Stimulated activated CD4-positive, alpha-beta T cell treated with anti-CD3 and anti-CD28 coated beads, Interleukin-1b, Interleukin-23, amount 100 ng/mL, for 48 hours (primary cell): Measurements from ENCODE around the gene TRABD.

Experiments used
- DNase-seq: peaks from one replicate; pipeline ENCODE4 v3.0.0-alpha.2; 2020

Gene TRABD

DNA sequence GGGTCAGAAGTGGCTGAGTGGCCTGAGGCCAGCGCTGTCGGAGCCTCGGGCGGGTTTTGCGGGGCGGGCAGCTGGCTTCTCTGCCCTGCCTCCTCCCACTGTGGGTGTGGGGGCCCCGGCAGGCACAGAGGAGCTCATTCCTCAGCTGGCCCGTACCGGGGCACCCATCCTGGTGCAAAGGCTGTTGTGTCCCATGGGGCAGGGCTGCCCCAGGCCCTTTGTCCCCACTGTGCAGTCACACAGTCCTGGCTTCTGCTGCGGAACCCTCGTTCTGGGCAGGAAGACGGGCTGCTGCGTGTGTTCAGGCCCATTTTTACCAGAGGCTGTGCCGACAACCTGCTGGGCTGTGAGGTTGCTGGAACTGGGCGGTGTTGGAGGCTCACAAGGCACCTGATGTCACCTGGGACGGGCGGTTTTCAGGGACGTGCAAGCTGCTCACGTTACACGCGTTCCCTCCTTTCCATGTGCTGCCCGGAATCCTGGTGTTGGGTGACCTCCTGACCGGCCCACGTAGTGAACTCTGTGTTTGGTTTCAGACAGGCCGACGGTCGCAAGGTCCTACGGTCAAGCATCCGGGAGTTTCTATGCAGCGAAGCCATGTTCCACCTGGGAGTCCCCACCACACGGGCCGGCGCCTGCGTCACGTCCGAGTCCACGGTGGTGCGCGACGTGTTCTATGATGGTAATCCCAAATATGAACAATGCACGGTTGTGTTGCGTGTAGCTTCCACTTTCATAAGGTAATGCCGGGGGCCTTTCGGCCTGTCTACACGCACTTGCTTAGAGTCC, 20.3 kb downstream of the TRABD start:
- no peak for DNase-seq

DNA sequence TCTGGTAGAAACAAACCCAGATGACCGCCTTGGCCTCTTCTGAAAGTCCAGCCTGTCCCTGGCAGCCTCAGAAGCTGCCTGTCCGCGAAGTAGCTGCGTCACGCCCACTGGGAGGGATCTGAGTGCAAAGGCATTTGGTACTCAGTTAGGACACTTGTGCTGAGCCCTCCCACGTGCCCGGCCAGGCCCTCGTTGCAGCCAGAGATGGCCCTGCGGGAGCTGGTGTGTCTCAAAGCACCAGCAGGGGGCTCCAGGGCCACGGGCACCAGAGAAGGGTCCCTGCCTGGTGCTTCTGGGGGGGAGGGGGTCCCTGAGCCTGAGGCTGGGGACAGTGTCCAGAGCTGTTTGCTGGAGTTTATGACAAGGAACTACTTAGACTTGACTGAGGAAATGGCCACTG, 20.9 kb downstream of the TRABD start:
- DNase-seq, result no peak

DNA sequence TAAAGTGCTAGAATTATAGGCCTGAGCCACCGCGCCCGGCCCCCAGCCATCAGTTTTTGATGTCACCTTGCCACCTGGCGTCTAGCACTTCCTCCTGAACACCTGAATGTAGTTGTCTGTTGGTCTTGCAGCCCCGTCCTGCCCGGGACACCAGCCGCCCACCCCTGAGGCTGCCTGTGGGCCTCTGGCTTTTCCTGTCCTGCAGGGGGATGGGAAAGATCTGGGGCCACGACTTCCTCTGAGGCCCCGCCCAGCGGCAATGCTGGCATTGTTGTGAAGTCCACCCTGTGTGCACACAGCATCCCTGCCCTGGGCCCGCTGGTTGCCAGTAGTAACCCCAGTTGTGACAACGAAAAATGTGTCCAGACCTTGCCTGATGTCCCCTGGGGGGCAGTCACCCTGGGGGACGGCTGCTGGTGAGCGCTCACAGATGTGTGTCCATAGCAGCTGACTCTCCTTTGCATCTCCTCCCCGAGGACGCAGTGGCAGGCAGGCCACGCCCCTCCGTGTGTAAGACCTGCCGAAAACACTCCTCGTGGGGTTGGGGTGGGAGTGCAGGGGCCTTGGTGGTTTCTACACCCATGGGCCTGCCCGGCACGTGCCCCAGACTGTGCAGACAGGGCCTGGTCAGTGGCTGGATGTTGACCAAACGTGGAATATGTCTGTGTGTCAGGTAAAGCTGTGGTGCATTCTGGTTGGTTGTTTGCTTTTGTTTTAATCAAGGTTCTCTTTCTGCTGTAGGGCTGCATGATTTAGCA, 21.8 kb downstream of the TRABD start:
- DNase-seq, result no peak

DNA sequence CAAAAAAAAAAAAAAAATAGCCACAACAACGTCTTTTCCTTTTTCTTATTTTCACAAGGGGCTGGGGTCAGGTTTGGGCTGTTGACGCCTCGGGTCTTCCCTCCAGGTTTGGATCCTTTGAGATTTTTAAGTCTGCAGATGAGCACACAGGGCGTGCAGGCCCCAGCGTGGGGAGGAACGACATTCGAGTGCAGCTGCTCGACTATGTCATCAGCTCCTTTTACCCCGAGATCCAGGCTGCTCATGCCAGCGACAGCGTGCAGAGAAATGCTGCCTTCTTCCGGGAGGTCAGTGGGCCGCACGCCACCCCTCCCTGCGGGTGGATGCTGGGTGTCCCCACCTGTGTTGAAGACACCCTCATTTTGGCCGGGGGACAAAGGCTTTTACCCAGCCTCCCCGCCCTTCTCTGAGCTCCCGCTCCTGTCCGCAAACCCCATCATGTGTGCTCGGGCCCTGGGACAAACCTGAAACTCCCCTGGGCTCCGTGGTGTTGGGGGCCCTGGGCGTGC, 22.8 kb downstream of the TRABD start:
- no peak for DNase-seq

DNA sequence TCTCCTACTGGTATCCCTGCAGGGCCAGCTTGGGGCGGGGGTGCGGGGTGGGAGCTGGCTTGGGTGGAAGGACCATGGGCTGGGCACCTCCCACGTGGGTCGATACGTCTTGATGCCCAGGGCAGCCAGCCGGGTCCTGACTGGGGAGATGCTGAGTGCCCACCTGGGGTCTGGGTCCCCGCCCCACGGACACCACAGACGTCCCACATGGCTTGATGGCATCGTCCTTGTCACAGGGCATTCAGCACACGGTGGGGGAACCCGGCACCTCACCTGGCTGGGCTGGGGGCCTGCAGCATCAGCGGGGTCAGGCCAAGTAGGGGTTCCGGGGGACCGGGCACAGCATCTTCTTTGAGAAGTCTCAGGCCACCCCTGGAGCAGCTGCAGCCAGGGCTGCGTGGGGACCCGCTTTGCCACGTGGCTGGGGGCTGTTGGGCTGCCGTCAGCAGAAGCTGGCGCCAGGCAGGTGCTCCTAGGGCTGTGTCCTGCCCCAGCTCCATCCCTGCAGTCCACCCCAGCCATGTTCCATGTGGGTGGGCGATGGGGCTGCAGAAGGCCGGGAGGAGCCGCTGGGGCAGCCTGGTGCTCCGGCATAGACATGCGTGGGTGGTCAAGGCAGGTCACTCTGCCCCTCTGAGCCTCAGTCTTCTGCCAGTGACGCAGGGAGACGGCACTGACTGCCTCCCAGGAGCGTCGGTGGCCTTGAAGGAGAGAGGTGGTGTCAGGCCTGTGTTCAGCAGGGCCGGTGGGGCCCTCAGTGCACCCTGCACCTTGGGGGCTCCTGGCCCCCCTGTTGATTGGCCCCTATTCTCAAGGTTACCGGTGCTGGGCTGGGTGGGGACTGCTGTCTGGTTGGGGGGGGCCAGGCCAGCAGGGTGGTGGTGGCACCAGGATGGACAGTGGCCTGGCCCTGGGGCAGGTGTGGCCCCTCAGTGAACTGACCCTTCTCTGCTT, 23.5 kb downstream of the TRABD start:
- DNase-seq, result no peak

DNA sequence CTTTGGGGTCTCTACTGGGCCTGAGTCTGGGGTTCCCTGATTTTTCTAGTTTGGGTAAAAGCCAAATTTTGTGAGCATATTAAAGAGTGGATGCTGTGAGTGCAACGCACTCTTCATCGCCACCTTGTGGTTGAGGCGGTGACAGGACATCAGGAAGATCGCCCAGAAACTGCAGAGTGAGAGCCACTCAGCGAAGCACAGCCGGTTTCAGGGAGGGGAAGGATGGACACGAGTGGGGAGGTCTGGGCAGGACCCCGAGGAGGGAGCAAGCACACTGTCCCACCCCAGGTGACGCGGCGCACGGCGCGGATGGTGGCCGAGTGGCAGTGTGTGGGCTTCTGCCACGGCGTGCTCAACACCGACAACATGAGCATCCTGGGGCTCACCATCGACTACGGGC, 24.2 kb downstream of the TRABD start:
- peak; percentile 67 for DNase-seq

DNA sequence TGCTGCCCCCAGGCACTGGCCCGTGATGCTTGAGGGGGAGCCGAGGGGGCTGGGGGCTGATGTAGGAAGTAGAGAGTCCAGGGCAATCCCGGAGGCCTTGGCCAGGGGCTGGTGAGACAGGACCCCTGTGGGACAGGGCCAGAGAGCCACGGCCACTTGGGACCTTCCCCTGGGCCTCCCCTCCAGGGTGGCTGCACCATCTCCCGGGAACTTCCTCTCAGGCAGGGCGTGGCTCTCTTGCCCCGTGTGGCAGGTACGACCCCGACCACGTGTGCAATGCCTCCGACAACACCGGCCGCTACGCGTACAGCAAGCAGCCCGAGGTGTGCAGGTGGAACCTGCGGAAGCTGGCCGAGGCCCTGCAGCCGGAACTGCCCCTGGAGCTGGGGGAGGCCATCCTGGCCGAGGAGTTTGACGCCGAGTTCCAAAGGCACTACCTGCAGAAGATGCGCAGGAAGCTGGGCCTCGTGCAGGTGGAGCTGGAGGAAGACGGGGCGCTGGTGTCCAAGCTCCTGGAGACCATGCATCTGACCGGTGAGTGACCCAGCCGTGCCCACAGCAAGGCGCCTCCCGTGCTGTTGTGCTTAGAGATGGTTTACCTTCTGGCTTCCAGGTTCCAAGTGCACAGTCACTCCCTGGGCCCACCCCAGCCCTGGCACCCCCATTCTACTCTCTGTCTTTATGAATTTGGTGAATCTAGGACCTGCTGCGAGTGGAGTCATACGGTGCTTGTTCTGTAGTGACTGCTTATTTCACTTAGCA, 24.8 kb downstream of the TRABD start:
- no peak for DNase-seq

DNA sequence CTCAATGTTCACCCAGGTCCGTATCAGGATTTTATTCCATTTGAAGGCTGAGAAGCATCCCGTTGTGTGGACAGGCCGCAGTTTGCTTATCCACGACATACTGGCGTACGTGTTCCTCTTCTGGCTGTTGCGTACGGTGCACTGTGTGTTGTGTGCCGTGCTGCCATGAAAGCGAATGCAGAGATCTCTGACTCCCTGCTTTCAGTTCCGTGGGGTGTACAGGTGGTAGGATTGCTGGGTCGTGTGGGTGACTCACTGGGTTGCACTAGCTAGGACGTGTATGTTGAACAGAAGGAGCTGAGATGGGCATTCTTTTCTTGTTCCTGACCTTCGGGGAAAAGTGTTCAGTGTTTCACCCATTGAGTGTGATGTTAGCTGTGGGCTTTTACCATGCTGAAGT, 25.4 kb downstream of the TRABD start:
- DNase-seq, result no peak

DNA sequence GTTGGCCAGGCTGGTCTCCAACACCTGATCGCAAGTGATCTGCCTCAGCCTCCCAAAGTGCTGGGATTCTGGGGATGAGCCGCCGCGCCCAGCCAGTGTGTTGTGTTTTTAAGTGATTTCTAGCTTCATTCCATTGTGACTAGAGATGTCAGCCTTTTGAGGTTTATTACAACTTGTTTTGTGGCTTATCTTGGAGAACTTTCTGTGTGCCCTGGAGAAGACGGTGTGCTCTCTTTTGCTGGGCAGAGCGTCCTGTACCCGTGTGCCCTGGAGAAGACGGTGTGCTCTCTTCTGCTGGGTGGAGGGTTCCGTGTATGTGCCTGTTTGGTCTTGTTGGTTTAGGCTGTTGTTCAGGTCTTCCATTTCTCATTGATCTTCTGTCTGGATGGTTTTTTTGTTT, 27.6 kb downstream of the TRABD start:
- no peak for DNase-seq

DNA sequence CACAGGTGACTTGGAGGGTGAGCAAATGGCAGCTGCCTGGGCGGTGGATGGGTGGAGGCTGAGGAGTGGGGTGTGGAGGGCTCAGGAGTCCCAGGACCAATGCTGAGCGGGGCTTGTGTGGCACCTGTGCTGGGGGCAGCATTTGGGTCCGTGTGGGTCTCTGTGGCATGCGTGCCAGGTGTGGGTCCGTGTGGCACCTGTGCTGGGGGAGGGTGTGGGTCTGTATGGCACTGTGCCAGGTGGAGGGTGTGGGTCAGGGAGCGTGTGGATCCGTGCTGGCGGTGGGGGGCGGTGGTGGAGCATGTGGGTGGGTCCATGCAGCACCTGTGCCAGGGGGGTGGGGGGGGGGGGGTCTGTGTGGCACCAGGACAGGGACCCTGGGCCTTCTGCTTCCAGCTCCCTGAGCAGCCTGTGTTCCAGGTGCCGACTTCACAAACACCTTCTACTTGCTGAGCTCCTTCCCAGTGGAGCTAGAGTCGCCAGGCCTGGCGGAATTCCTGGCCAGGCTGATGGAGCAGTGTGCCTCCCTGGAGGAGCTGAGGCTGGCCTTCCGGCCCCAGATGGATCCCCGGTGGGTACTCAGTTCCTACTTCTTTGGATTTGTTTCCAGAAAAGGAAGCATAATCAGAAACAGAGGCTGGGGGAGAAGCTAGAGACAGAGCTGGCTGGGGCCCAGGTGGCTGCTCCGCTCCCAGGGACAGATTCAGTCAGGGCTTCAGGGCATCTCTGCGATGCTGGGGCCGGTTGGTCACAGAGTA, 29.8 kb downstream of the TRABD start:
- DNase-seq, result no peak

DNA sequence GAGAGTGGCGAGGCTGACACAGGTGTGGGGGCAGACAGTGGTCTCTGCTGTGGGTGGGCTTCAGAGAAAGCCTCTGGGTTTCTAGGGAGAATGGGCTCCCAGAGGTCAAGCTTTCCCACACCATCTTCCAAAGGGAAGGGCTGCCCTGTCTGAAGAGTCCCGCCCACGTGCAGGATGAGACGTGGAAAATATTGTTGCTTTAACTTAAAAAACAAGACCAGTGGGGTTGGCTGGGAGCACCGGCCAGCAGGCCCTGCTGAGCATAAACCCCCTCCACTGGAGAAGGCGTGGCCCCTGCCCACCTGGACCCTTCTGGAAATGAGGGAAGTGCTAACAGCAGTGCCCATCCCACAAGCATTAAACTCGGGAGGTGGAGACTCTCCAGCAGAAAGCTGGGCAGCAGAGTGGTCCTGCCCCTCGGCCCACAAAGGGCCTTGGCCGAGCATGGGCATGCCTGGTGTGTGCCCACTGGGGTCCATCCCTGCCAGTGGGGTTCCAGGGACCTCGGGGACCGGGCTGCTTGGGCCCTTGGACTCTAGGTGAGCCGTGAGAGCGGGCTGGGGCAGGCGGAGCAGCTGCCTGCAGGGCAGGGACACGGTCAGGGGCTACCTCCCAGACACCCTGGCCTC, 30.5 kb downstream of the TRABD start:
- no peak for DNase-seq

DNA sequence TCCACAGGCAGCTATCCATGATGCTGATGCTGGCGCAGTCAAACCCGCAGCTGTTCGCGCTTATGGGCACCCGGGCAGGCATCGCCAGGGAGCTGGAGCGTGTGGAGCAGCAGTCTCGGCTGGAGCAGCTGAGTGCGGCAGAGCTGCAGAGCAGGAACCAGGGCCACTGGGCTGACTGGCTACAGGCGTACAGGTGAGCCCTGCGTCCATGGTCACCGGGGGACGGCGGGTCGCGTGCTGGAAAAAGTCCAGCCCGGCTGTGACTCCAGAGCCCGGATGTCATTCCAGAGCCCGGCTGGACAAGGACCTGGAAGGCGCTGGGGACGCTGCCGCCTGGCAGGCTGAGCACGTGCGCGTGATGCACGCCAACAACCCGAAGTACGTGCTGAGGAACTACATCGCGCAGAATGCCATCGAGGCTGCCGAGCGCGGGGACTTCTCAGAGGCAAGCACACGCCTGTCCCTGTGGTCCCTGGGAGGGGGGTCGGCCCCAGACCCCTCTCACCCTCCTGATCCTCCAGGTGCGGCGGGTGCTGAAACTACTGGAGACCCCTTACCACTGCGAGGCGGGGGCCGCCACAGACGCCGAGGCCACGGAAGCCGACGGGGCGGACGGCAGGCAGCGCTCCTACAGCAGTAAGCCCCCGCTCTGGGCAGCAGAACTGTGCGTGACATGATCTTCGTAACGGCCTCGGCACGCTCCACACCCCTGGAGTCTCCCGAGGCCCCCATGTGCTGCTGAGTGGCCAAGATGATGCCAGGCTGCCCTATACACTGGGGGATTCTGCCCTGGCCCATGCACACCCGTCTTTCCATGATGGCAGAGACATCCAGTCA, 31.2 kb downstream of the TRABD start:
- no peak for DNase-seq

DNA sequence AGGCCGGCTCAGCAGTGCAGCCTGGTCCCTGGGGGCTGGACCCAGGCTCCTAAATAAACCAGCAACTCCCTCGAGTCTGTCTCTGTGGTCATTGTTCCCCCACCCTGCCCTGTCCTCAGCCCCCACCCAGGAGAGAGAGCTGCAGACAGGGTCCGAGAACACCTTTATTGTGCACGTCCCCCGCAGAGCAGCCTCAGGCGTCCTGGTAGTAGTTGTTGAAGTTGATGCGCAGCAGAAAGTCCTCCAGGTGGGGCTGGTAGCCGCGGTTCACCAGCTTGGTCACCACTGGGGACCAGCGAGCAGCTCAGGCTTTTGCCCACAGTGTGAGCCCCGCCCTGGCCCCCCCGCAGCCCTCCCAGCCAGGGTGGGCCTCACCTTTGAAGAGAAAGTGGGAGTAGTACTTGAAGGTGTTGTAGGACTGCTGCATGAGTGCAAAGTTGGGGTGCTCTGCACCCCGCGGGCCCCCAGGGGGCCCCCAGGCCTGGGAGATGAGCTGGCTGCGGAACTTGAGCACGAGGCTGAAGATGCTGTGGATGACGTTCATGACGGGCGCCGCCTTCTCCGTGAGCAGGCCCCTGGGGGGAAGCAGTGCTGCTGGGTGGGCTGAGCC, 31.9 kb downstream of the TRABD start:
- DNase-seq, result no peak

DNA sequence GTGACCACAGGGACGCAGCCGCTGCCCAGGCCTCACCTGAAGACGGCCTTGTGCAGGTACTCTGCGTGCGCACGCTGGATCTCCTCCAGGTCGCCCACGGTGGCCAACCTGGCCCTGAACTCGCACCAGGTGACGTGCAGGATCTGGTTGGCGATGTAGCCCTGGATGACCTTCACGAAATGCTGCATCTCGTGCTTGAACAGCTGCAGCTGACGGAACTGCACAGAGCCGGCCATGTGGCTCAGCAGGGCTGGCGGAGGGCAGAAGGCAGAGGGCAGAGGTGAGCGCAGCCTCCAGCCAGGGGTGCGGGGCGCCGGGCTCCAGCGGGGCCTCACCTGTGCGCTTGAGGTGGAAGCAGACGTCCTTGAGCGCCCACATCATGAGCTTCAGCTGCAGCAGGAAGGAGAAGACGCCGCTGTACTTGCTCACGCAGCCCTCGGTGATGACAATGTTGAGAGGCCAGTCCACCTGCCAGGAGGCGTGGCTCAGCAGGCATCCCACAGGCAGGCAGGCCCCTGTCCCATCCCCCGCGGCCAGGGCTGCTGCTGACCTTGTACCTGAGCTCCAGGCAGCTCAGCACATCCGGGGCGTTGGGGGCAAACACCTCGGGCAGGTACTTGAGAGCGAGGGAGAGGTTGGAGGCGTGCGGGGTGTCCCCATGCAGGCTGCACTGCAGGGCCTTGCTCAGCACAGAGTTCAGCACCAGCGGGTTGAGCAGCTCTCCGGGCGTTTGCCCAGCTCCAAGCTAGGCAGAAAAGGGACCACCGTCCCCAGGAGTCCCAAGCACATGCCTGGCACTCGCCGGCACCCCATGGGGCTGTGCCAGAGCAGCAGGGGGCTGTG, 32.7 kb downstream of the TRABD start:
- no peak for DNase-seq

DNA sequence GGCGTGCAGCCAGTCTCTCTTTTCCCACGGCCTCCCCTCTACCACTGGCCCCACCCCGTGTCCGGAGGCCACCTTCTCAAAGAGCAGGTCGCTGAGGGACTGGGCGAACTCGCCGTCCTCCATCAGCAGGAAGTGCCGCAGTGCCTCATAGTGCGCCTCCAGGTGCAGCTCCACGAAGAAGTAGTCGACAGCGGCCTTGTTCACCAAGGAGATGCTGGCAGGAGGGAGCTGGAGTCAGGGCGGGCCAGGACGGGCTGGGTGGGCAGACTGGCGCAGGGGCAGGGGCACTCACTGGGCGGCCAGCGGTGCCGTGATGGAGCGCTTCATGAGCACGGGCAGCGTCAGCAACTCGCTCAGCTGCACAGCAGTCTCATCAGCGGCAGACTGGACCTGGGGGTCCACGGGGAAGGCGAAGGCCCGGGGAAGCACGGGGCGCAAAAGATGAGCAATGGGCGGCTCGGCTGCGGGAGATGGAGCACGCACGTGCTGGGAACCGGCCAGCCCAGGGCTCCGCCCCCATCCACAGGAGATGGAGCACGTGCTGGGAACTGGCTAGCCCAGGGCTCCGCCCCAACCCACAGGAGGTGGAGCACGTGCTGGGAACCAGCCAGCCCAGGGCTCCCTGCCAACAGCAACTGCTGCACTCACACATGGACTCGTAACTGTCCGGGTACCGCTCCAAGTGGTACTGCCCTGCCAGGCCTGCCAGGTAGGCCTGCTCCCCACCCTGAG, 33.4 kb downstream of the TRABD start:
- DNase-seq, result no peak

DNA sequence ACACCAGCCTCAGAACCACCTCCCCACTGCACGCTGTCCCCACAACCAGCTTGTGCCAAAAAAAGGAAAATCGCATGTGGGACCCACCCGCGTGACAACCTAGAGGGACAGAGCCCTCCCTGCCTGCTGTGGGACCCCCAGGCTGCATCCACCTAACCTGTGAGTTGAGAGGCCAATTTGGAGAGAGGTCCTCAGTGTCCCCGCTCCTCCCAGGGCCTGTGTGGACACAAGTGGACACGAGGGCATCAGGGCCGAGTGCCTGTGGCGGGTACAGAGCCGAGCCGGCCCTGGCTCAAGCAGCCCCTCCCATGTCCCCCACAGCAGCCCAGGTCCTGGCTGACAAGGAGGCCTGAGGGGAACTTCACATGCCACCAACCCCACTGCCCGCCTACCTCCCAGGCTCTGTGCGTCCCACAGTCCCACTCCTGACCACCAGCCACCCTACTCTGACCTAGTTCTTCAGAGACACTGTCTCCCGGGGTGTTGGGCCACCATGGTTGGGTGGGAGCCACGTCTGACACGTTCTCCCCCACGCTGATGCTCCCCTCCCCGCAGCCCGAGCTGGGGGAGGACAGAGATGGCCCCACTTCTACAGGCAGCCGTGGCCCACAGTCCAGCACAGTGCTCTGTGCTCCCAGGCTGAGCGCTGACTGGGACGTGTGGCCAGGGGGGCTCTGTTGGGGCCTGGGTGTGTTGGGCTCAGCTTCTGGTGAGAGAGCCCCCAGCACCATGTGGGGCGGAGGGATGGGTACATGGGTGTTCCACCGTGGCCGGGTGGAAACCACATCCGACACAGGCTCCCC, 34.3 kb downstream of the TRABD start:
- DNase-seq, result no peak
